H1 (cell line): Measurements from ENCODE around the gene FAM53A. TPM values are rescaled to one million over a fixed set of nuclear protein-coding genes. Genes with fewer than 3 reads are reported as not detected.
"Not testable (repeated sequence)": the region's sequence is repeated elsewhere in the genome, so short reads cannot be mapped to it uniquely, and the experiment has no call there.

ENCODE experiments used
- CTCF ChIA-PET: fragments of 300-600 bp; sonication (Branson Sonifier 250); formaldehyde crosslinking; loops from one replicate; lab custom pipeline; 2021; ENCODE audit not compliant: partially characterized antibody; lab: Charles Lee
- POLR2A ChIA-PET: fragments of 300-600 bp; sonication (Branson Sonifier 250); formaldehyde crosslinking; loops from one replicate; lab custom pipeline; 2021; ENCODE audit warnings: inconsistent platforms; ENCODE audit not compliant: partially characterized antibody; lab: Charles Lee
- DNase-seq, 2 experiments: peaks; one replicate each; pipeline versions ENCODE4 v3.0.0 to v3.0.0-alpha.2; 2010 to 2022; ENCODE audit warnings: low spot score in 2 of 2, low read depth in 1 of 2, mixed read lengths in 1 of 2
- FAIRE-seq: peaks from 2 replicates; lab custom pipeline; 2011; peaks lifted over from hg19 to GRCh38; lab: Jason Lieb, UNC
- H2AFZ ChIP-seq: 2 replicates; pipeline ENCODE4 v1.8.1; 2012; ENCODE audit warnings: low read length, inconsistent platforms
- H2AK5ac ChIP-seq: 2 replicates; pipeline ENCODE4 v1.6.1; 2013; ENCODE audit warnings: low read depth, low read length
- H2BK120ac ChIP-seq: replicated peaks from 2 replicates; pipeline ENCODE3; 2013; ENCODE audit warnings: low read depth, low read length, inconsistent platforms
- H2BK12ac ChIP-seq: 2 replicates; pipeline ENCODE4 v1.6.1; 2013; ENCODE audit warnings: low read depth, low read length
- H2BK15ac ChIP-seq: 2 replicates; pipeline ENCODE4 v1.6.1; 2013; ENCODE audit warnings: low read length
- H2BK20ac ChIP-seq: 2 replicates; pipeline ENCODE4 v1.6.1; 2013; ENCODE audit warnings: low read length
- H2BK5ac ChIP-seq: 2 replicates; pipeline ENCODE4 v1.6.1; 2013; ENCODE audit warnings: low read depth, low read length
- H3K14ac ChIP-seq: 2 replicates; pipeline ENCODE4 v1.6.1; 2013; ENCODE audit warnings: inconsistent platforms; ENCODE audit not compliant: insufficient read length
- H3K18ac ChIP-seq: 2 replicates; pipeline ENCODE4 v1.6.1; 2013; ENCODE audit warnings: low read length; ENCODE audit errors: extremely low read depth
- H3K23ac ChIP-seq: 2 replicates; pipeline ENCODE4 v1.6.1; 2013; ENCODE audit warnings: inconsistent platforms; ENCODE audit not compliant: insufficient read length
- H3K23me2 ChIP-seq: 2 replicates; pipeline ENCODE4 v1.6.1; 2013; ENCODE audit warnings: low read depth, low read length
- H3K27ac ChIP-seq: 2 replicates; pipeline ENCODE4 v1.6.1; 2011; ENCODE audit warnings: low read depth, low read length, inconsistent platforms
- H3K27me3 ChIP-seq, 4 experiments: replicated peaks in 1 of 4; 1 replicate in 1 of 4; 2 replicates in 3 of 4; pipeline versions ENCODE4 v1.6.1 to v1.8.1; 2011 to 2013; ENCODE audit warnings: low read length in 3 of 4, mild to moderate bottlenecking in 3 of 4, inconsistent platforms in 2 of 4, mixed read lengths in 2 of 4, moderate library complexity in 1 of 4; ENCODE audit not compliant: control insufficient read depth in 3 of 4, insufficient read depth in 3 of 4; ENCODE audit errors: extremely low read depth in 1 of 4
- H3K36me3 ChIP-seq, 4 experiments: 2 replicates each; pipeline versions ENCODE4 v1.6.1 to v1.8.1; 2011 to 2013; ENCODE audit warnings: mild to moderate bottlenecking in 4 of 4, low read length in 3 of 4, moderate library complexity in 2 of 4, control low read depth in 1 of 4, inconsistent platforms in 1 of 4; ENCODE audit not compliant: insufficient read depth in 4 of 4, control insufficient read depth in 2 of 4
- H3K4ac ChIP-seq: replicated peaks from 2 replicates; pipeline ENCODE3; 2013; ENCODE audit warnings: low read length, low read depth, mixed read lengths, inconsistent platforms; ENCODE audit not compliant: insufficient read length
- H3K4me1 ChIP-seq, 4 experiments: replicated peaks in 1 of 4; 1 replicate in 1 of 4; 2 replicates in 3 of 4; pipeline versions ENCODE4 v1.6.1 to v1.8.1; 2011 to 2013; ENCODE audit warnings: low read length in 3 of 4, inconsistent platforms in 2 of 4, mixed read lengths in 1 of 4; ENCODE audit not compliant: insufficient read depth in 4 of 4, control insufficient read depth in 3 of 4
- H3K4me2 ChIP-seq, 2 experiments: 2 replicates each; pipeline versions ENCODE4 v1.6.1 to v1.8.1; 2011 to 2013; ENCODE audit warnings: low read depth in 2 of 2, low read length in 2 of 2, control low read depth in 1 of 2, inconsistent platforms in 1 of 2, mild to moderate bottlenecking in 1 of 2; ENCODE audit not compliant: insufficient read depth in 1 of 2
- H3K4me3 ChIP-seq, 4 experiments: fragments of 200-600, 300-600 bp in 1 of 4; sonication (generic), shearing (Covaris generic), sonication (Bioruptor Twin) in 1 of 4; 2 replicates each; pipeline versions ENCODE4 v1.5.1 to v1.8.1; 2011 to 2016; ENCODE audit warnings: low read length in 4 of 4, low read depth in 3 of 4, control low read depth in 2 of 4, inconsistent platforms in 2 of 4, mild to moderate bottlenecking in 2 of 4, mixed read lengths in 1 of 4, moderate library complexity in 1 of 4; ENCODE audit not compliant: insufficient read depth in 2 of 4; ENCODE audit errors: extremely low read depth in 1 of 4
- H3K56ac ChIP-seq: replicated peaks from 2 replicates; pipeline ENCODE3; 2013; ENCODE audit warnings: low read depth, mild to moderate bottlenecking, mixed read lengths, low read length, inconsistent platforms; ENCODE audit not compliant: insufficient read length
- H3K79me1 ChIP-seq: 2 replicates; pipeline ENCODE4 v1.6.1; 2013; ENCODE audit warnings: low read depth, low read length, control low read depth
- H3K79me2 ChIP-seq, 2 experiments: 2 replicates each; pipeline versions ENCODE4 v1.6.1 to v1.8.1; 2012 to 2013; ENCODE audit warnings: low read length in 2 of 2, mild to moderate bottlenecking in 2 of 2, inconsistent platforms in 1 of 2; ENCODE audit not compliant: insufficient read depth in 2 of 2, control insufficient read depth in 1 of 2
- H3K9ac ChIP-seq, 4 experiments: replicated peaks in 1 of 4; 1 replicate in 1 of 4; 2 replicates in 3 of 4; pipeline versions ENCODE4 v1.6.1 to v1.8.1; 2011 to 2013; ENCODE audit warnings: low read depth in 3 of 4, low read length in 3 of 4, control low read depth in 2 of 4, mild to moderate bottlenecking in 2 of 4, moderate library complexity in 2 of 4, inconsistent platforms in 1 of 4; ENCODE audit errors: extremely low read depth in 1 of 4
- H3K9me3 ChIP-seq, 2 experiments: 2 replicates each; pipeline versions ENCODE4 v1.6.1 to v1.8.1; 2012 to 2013; ENCODE audit warnings: mild to moderate bottlenecking in 2 of 2, moderate library complexity in 2 of 2, control low read depth in 1 of 2, inconsistent platforms in 1 of 2, low read depth in 1 of 2, low read length in 1 of 2, mixed read lengths in 1 of 2; ENCODE audit not compliant: insufficient read depth in 2 of 2
- H4K20me1 ChIP-seq, 2 experiments: replicated peaks in 1 of 2; 2 replicates each; pipeline versions ENCODE3 to v1.8.1; 2011 to 2013; ENCODE audit warnings: inconsistent platforms in 2 of 2, low read length in 2 of 2, mild to moderate bottlenecking in 1 of 2; ENCODE audit not compliant: insufficient read depth in 2 of 2, control insufficient read depth in 1 of 2
- H4K5ac ChIP-seq: 2 replicates; pipeline ENCODE4 v1.6.1; 2013; ENCODE audit warnings: low read length, low read depth, mixed read lengths, inconsistent platforms; ENCODE audit not compliant: insufficient read length
- H4K8ac ChIP-seq: 2 replicates; pipeline ENCODE4 v1.8.0; 2013; ENCODE audit warnings: mild to moderate bottlenecking, moderate library complexity, low read length, inconsistent platforms; ENCODE audit not compliant: insufficient read depth; ENCODE audit errors: extremely low read depth
- H4K91ac ChIP-seq: replicated peaks from 2 replicates; pipeline ENCODE3; 2013; ENCODE audit warnings: low read length, mixed read lengths, inconsistent platforms; ENCODE audit not compliant: insufficient read length
- CEBPB ChIP-seq: IDR thresholded peaks from 2 replicates; pipeline ENCODE4 v1.6.1; 2012; ENCODE audit warnings: low read depth, low read length
- CHD1 ChIP-seq: IDR thresholded peaks from 2 replicates; pipeline ENCODE4 v1.6.1; 2012; ENCODE audit warnings: low read depth, low read length, improper control_type of control experiment
- CREB1 ChIP-seq: IDR thresholded peaks from 2 replicates; pipeline ENCODE4 v1.6.1; 2012; ENCODE audit warnings: inconsistent platforms
- CTBP2 ChIP-seq: IDR thresholded peaks from 2 replicates; pipeline ENCODE4 v1.7.0; 2011; ENCODE audit warnings: borderline replicate concordance, mild to moderate bottlenecking, moderate library complexity, mixed read lengths, low read length; ENCODE audit not compliant: insufficient read depth, insufficient read length
- KDM4A ChIP-seq: IDR thresholded peaks from one replicate; pipeline ENCODE4 v1.7.1; 2012; ENCODE audit warnings: low read depth, mild to moderate bottlenecking, moderate library complexity, low read length, inconsistent platforms; ENCODE audit not compliant: severe bottlenecking
- SP2 ChIP-seq: IDR thresholded peaks from 2 replicates; pipeline ENCODE4 v1.6.1; 2012; ENCODE audit warnings: mild to moderate bottlenecking, low read length, inconsistent platforms
- WGBS, 2 experiments: shearing (Covaris generic) in 1 of 2; methylation state at CpG; one replicate each; pipeline versions ENCODE4 v1.1.6 to v1.1.7; 2013 to 2015; ENCODE audit warnings: low lambda C conversion rate in 2 of 2, mixed read lengths in 2 of 2, inconsistent platforms in 1 of 2, low coverage in 1 of 2, missing lambda C conversion rate in 1 of 2; ENCODE audit not compliant: insufficient replicate concordance in 2 of 2, insufficient coverage in 1 of 2, insufficient read length in 1 of 2; ENCODE audit errors: extremely low coverage in 1 of 2, missing lambda C conversion rate in 1 of 2; 5-methylcytosine and 5-hydroxymethylcytosine counted together
- polyA plus RNA-seq, 7 experiments: library from polyadenylated mRNA; depleted of rRNA in 3 of 7; stranded (reverse) in 5 of 7; unstranded in 2 of 7; fragments of >200 nt in 5 of 7; fragments of 200-250 nt in 2 of 7; gene quantifications; 1 replicate in 5 of 7; 2 replicates in 1 of 7; 4 replicates in 1 of 7; pipeline versions ENCODE4 v1.2.1 to v1.2.3, GENCODE V29; 2011 to 2013; ENCODE audit warnings: missing spikeins in 2 of 7, mixed read lengths in 2 of 7
- total RNA-seq: library from RNA; stranded (reverse); fragmentation: NEBNext Ultra II Directional; extraction: Animal tissue kit (Norgen Biotek cat#: 25700); gene quantifications from 2 replicates; pipeline ENCODE4 v1.2.1, GENCODE V29; 2021
- TF ChIP-seq, protein P1 (sequence below): IDR thresholded peaks from 2 replicates; pipeline ENCODE4 v1.6.1; 2012; ENCODE audit warnings: low read length, inconsistent platforms

The FAM53A gene
- total and polyA plus RNA-seq, 2 of the 8 experiments (the other 6 are each of a cell fraction or from before 2014, with no cell fraction given), result 1.9 to 2.0 TPM

DNA sequence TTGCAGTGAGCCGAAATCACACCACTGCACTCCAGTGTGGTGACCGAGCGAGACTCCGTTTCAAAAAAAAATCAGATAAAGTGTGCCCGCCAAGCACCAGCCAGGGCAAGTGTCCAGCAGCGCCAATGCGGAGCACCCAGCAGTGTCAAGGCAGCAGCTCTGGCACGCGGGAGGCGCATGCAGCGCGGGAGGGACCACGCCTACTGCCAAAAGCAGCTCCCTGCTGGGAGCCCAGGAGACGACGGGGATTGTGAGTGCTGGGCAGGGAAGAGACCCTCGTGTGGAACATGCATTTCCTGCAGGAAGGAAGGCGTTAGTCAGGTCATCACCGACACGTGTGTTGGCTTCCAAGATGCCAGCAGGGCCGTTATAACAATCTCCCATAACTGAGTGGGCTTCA lies 10.4 kb downstream of the FAM53A start (continued):
- TF ChIP-seq CHD1 (no peak), CTBP2 (no peak), SP2 (no peak), KDM4A (no peak), CREB1 (no peak), CEBPB (no peak)
- TF ChIP-seq, protein P1, sequence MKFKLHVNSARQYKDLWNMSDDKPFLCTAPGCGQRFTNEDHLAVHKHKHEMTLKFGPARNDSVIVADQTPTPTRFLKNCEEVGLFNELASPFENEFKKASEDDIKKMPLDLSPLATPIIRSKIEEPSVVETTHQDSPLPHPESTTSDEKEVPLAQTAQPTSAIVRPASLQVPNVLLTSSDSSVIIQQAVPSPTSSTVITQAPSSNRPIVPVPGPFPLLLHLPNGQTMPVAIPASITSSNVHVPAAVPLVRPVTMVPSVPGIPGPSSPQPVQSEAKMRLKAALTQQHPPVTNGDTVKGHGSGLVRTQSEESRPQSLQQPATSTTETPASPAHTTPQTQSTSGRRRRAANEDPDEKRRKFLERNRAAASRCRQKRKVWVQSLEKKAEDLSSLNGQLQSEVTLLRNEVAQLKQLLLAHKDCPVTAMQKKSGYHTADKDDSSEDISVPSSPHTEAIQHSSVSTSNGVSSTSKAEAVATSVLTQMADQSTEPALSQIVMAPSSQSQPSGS, result no peak
- TF ChIP-seq, all 59 proteins: peak for 0

DNA sequence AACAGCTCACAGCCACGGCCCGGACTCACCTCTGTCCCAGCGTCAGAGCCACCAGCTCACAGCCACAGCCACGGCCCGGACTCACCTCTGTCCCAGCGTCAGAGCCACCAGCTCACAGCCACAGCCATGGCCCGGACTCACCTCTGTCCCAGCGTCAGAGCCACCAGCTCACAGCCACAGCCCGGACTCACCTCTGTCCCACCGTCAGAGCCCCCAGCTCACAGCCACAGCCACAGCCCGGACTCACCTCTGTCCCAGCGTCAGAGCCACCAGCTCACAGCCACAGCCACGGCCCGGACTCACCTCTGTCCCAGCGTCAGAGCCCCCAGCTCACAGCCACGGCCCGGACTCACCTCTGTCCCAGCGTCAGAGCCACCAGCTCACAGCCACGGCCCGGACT lies 13.1 kb downstream of the FAM53A start:
- not testable (repeated sequence) for H3K27ac ChIP-seq, H3K27me3 ChIP-seq, H4K5ac ChIP-seq, H3K4me1 ChIP-seq, FAIRE-seq, DNase-seq, H3K23me2 ChIP-seq, H3K14ac ChIP-seq, H2BK12ac ChIP-seq, H3K79me2 ChIP-seq, H3K4me2 ChIP-seq, H2AFZ ChIP-seq, H2BK15ac ChIP-seq, H4K91ac ChIP-seq, H3K79me1 ChIP-seq, H2BK20ac ChIP-seq, H3K9ac ChIP-seq, H3K4ac ChIP-seq, H4K20me1 ChIP-seq, H2BK5ac ChIP-seq, H2BK120ac ChIP-seq, H3K9me3 ChIP-seq, H3K18ac ChIP-seq, H3K36me3 ChIP-seq, H3K4me3 ChIP-seq, H3K56ac ChIP-seq, H2AK5ac ChIP-seq, H3K23ac ChIP-seq
- CTCF ChIA-PET, result interaction anchor here (0.7 to 1.8 kb wide), 5 partner anchors 12 to 139 kb away, joined by 3 to 4 read pairs (median 3); no protein-coding TSS in a partner anchor
- POLR2A ChIA-PET, result interaction anchor here (1.2 kb wide), 1 partner anchor 12 kb away, joined by 3 read pairs; no protein-coding TSS in a partner anchor
- 88% methylated on average over 19 of the region's 20 CpGs; no CpG with 5 or more reads in 1 of the 2 experiments for WGBS, 2 experiments
- H4K8ac ChIP-seq, result peak overlapping the region; percentile 42; the same call in 1 of the 2 replicates
